Ureter (tissue), 1 donor: ENCODE measurements around the gene ENPP6. TPM values are rescaled to one million over a fixed set of nuclear protein-coding genes. Genes with fewer than 3 reads are reported as not detected.
A peak's percentile ranks its signal among the peaks of the same experiment; 100 is the strongest.

Source experiments
- DNase-seq: peaks from one replicate; pipeline ENCODE4 v3.0.0-alpha.2; 2020; ENCODE audit warnings: low spot score
- total RNA-seq: library from RNA; stranded (reverse); gene quantifications from one replicate; pipeline ENCODE4 v1.2.4, GENCODE V29; 2023
- donor health status: DM: yes; HTN: yes; CAD: no.

The ENPP6 gene
- total RNA-seq, 1 donor from 2014 or later, result 3.9 TPM

DNA sequence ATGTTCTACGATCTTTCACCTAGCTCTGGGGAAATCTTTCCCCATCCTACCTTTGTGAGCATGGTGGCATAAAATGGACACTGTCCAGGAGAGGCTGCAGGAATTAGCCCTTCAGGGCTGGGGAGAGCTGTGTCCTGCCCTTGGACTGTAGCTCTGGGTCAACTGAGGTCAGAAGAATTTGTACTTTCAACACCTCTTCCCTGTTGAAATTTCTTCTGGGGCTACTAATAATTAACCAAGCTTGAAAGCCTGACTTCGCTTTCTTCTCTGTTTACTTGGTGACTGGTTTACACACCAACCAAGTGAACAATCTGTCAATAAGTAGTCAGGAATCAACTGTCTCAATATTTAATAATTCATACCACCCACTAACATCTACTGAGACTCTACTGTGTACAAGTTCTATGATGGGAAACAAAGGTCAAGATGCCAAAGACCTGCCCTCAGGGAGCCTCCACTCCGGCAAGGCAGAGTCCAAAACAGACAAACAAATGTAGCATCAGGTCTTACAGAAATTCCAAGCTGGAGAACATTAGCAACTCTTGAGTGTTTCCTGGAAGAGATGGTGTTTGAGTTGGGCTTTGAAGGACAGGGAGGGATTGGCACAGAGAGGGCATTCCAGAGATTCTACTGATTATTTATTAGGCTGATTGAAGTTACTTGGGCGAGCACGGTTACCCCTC, 113.1 kb downstream of the ENPP6 start:
- no peak for DNase-seq

DNA sequence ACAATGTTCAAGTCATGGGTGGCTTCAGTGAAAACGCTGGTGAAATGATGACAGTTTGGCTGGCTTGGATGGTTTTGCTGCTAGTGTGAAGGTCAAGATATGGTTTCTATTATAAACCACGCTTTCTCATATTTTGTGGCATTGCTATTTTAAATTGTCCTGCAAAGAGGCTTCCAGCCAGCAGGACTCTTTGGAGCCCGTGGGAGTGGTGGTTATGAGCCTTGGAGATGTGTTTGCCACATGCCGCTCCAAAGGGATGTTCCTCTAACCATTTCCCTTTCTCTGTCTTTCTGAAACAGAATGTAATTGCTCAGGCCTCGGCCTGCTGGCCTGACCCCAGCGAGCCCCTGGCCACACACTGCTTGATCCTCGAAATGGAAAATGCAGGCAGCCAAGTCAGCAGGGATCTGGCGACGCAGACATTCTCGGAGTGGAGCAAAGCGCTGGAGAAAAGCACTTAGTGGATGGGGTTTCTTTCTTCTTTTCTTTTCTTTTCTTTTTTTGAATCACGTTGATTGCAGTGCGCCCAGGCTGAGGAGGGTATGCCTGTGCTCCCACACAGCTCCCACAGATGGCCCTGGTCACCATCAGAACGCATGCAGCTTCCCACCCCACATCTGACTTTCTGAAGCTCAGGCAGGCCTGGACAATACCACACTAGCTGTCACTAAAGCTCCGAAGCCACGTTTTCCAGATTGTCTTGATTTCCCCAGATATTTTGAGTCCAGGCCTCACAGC, 114.0 kb downstream of the ENPP6 start:
- no peak for DNase-seq

DNA sequence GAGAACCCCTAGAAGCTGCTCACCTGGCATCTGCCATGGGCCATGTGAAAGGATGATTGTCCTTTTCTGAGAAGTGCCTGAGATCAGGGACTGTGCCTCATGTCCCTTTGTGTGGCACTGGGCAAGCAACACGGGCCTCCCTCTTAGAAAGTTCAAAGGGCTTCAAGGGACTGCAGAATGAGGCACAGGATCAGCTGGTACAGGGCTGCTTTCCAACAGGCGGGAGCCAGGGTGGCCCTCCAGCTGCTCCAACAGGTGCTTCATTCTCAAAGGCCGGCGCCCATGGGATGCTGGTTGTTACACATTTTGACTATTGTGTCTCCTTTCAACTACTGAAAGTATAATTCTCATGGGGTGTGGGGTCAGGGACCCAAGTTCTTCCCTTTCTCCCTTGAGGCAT, 114.7 kb downstream of the ENPP6 start:
- no peak for DNase-seq

GRCh38 chr4:184102488-184102887, 115.2 kb downstream of the ENPP6 start:
- DNase-seq, result no peak

- no peak for DNase-seq
Measured at GRCh38 chr4:184101711-184102110, 116.0 kb downstream of the ENPP6 start.

DNA sequence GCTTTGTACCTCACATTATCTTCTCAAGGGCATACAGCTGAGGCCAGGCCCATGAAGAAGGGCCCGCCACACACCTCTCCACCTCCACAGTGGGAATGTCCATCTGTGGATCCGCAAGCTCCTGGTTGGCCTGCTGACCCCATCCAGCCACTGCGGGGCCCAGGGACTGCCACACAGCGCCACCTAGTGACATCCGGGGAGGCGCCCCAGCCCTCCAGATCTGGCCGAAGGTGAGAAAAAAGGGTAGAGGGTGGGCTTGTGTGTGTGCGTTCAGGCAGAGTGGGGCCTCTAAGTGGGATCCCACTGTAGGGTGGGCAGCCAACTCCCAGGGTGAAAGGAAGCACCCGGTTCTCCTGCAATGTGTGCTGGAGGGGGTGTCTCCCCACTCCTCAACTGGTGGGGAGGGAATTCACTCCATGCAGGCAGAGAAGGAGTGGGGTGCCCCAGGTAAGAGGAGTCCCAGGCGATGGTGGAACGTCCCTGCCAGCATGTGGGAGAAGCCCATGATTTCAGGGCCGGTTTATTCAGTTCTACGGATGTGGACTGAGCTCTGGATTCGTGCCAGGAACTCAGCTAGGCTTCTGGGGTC, 117.3 kb downstream of the ENPP6 start:
- DNase-seq, result peak; percentile 52

DNA sequence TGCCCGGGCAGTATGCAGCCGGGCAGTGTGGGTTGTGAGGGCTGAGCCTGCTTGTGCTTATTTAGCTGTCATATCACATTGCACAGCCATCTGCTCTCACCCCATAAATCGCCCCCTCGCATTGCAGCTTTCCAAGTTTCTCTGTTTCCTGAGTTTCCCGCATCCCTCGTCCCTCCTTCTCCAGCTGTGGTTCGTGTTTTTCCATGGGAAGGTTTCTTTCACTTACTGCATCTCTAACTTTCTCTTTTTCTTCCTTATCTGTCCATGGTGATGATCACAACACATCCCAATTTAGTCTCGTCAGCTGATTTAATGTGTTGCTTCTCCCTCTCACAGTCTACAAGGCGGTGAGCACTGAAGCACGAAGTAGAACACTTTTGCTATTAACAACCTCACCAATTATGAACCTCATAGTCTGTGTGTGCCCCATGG, 118.1 kb downstream of the ENPP6 start:
- DNase-seq, result no peak

- no peak for DNase-seq
Measured at GRCh38 chr4:184099000-184099399, 118.7 kb downstream of the ENPP6 start.

- DNase-seq, result no peak
Measured at GRCh38 chr4:184097815-184098214, 119.9 kb downstream of the ENPP6 start.

GRCh38 chr4:184097241-184097605, 120.5 kb downstream of the ENPP6 start:
- peak; percentile 81 for DNase-seq

DNA sequence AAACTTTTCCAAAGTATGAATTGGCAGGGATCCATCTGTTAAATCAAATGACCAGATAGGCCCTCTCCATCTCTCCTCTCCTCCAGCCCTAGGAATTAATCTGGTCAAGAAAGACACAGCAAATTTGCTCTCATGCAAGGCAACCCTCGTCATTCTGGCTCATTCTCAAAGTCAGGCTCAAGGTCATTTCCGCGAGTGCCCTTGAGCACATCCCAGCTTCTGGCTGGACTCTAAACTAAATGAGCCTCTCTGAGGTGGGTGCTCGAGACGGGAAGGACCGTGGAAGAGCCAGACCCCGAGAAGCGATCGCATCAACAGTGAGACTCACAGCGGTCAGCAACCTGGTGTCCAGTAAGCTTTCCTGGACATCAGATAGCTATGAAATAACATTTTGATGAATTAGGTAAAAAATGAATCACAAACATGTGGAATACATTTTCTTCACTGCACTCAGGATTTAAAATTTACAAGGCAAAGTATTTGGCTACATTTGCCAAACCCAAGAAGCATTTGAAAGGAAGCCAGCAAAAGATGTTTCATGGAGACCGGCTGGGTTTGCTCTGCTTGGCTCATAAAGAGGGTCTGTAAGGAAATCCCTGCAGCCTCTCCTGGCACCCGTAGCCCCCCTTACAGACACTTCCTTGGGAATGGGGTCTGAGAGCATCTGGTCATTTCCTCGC, 121.0 kb downstream of the ENPP6 start:
- DNase-seq, result no peak

GRCh38 chr4:184094532-184095159, 123.0 kb downstream of the ENPP6 start:
- DNase-seq, result no peak

- DNase-seq, result no peak
Measured at GRCh38 chr4:184091986-184092385, 125.7 kb downstream of the ENPP6 start.

- DNase-seq, result no peak
Measured at GRCh38 chr4:184090571-184090970, 127.1 kb downstream of the ENPP6 start.

DNA sequence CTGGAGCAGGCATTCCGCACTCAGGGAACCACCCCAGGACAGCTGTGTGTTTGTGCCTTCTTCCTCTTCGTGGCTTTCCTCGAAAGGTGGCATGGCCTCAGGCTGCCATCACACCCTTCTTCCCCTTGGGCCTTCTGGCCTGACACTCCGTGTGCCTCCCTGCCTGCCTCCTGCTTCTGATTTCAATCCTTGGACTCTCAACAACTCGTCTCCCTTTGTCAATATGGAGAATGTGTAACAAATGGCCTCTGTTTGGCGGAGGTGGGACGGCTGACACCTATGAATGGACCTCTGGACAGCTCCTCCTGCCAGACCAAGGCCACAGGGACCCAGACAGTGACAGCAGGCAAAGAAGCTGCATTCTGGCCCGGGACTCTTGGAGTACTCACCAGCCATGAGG, 137.0 kb downstream of the ENPP6 start:
- DNase-seq, result no peak

DNA sequence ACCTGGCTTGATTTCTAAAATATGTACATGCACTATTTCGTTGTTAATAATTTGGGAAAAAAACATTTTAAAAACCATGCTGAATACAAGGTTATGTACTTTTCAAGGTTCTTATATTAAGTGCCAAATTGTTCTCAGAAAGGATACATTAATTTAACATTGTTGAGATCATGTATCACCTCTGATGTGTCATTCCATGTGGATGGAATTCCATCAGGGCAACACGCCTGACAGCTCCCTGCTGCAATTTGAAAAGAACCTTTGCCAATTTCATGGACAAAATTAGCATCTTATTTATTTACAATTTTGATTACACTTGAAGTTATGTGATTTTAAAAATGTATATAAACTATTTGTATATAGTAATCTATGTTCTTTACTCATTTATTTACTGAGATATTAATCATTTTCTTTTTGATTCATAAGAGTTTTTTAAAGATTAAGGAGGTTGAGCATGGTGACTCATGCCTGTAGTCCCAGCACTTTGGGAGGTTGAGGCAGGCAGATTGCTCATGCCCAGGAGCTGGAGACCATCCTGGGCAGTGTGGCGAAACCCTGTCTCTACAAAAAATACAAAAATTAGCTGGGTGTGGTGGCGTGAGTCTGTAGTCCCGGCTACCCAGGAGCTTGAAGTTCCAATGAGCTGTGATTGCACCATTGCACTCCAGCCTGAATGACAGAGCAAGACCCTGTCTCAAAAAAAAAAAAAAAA, 142.8 kb downstream of the ENPP6 start:
- DNase-seq, result no peak

DNA sequence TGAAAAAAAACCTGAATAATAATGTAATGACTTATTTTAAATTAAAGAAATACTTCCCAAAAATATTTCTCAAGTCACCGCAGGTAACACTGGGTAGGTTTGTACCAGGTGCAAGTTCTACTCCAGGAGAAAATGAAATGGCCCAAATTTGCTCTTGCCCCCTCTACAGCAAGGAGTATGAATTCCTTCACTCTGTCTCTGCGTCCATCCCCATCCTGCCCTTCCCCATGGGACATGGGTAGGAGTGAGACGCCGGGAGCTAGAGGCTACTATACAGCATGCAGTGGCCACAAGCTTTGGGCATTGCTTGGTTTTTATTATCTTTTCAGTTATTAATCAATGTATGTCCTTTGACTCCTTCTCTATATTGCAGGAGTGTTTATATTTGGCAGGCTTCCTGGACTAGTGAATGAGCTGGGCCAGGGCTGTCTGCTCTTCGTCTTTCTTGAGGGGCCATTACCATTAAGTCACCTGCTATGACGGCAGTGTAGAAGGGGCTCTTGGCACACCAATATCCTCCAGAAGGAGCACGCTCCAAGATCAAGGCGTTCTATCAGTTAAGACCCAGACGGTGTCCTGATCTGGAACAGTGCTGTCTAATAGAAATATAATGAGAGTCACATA, 149.6 kb downstream of the ENPP6 start:
- DNase-seq, result no peak

DNA sequence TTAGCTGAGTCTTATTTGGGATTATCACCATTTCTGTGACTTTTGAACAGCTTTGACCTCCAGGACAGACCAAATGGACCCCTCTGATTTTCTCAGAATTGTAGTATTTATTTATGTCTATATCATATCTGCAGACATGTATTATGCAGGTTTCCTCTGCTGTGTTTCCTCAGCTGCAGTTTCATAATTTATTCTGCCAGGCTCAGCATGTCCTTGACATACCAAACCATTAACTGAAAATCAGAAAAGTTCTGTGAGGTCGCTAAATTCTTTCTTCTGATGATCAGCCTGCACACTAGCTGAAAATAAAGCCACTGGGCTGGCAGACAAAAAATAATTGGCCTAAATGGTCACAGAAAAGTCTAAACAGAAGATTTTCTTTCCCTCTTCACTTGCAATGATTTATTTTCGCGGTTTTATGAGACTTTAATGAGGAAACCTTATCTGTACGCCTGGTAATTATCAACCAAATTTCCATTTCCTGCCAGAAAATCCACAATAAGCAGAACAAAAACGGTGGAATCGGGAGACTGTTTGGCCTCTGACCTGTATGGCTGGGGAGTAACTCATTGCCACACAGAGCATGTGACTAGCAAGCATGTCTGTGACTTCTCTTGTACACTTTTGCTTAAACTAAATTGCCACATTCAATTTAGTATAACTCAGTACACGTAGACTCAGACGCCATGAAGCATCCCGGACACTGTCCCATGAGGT, 150.9 kb downstream of the ENPP6 start:
- DNase-seq, result no peak

DNA sequence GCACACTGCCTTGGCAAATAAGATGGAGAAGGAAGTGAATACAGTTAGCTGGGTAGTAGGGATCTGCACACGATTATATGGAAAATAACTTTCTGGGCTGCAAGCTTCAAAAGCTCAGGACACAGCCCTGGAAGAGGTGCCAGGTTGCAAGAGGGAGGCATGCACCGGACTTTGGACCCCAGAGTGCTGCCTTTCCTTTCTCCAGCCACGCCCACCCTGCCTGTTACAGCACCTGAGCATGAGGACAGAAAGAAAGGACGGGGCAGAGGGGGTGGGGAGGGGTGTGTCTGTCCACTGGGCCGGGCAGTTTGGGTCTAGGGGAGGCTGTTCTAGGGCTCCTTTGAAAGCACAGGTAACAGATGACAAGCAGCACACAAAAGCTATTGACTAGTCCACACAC, 152.8 kb downstream of the ENPP6 start:
- no peak for DNase-seq

GRCh38 chr4:184062769-184063168, 154.9 kb downstream of the ENPP6 start:
- DNase-seq, result no peak
